K562 (cell line): ENCODE data around the gene LRRC59. TPM values are rescaled to one million over a fixed set of nuclear protein-coding genes. Genes with fewer than 3 reads are reported as not detected.

Experiments
- CLOCK ChIP-seq: fragments of 250-450 bp; sonication (Bioruptor Pico); IDR thresholded peaks from 2 replicates; pipeline ENCODE4 v1.4.0; 2020; ENCODE audit warnings: mild to moderate bottlenecking, moderate library complexity, borderline replicate concordance
- CREB1 ChIP-seq, 2 experiments: sonication (generic) in 1 of 2; formaldehyde crosslinking in 1 of 2; IDR thresholded peaks; 2 replicates each; pipeline versions ENCODE4 v1.6.1 to v1.8.0; 2012 to 2022; ENCODE audit warnings: inconsistent platforms in 1 of 2, mild to moderate bottlenecking in 1 of 2, missing genetic modification reagents in 1 of 2, moderate library complexity in 1 of 2
- CUX1 ChIP-seq: fragments of 200-800 bp; sonication (Bioruptor generic); IDR thresholded peaks from 2 replicates; pipeline ENCODE4 v1.6.1; 2016; ENCODE audit warnings: missing genetic modification characterization, missing compliant biosample characterization
- EP400 ChIP-seq: fragments of 450-650 bp; IDR thresholded peaks from 2 replicates; pipeline ENCODE4 v1.6.1; 2017; ENCODE audit warnings: antibody characterized with exemption, mild to moderate bottlenecking, moderate library complexity
- EZH2 ChIP-seq: IDR thresholded peaks from 2 replicates; pipeline ENCODE4 v1.6.1; 2012; ENCODE audit warnings: low read depth, mild to moderate bottlenecking, inconsistent platforms, low read length, borderline replicate concordance
- LEF1 ChIP-seq: fragments of 450-650 bp; IDR thresholded peaks from 2 replicates; pipeline ENCODE4 v1.6.1; 2016; ENCODE audit warnings: mild to moderate bottlenecking
- SMAD1 ChIP-seq: fragments of 150-350 bp; IDR thresholded peaks from 2 replicates; pipeline ENCODE4 v1.6.1; 2014; ENCODE audit warnings: low read length, low read depth; ENCODE audit not compliant: partially characterized antibody
- SMAD3 ChIP-seq: fragments of 450-650 bp; formaldehyde crosslinking; conservative IDR thresholded peaks from 2 replicates; pipeline ENCODE4 v1.4.0; 2020; ENCODE audit warnings: mild to moderate bottlenecking
- SRSF3 ChIP-seq: fragments of 200-400 bp; formaldehyde crosslinking; IDR thresholded peaks from 2 replicates; pipeline ENCODE4 v1.6.1; 2016; ENCODE audit warnings: mild to moderate bottlenecking, low read length, moderate library complexity; ENCODE audit not compliant: insufficient read depth
- USF2 ChIP-seq: sonication (generic); formaldehyde crosslinking; IDR thresholded peaks from 2 replicates; pipeline ENCODE4 v1.5.0; 2020; ENCODE audit warnings: missing genetic modification reagents
- ZBTB2 ChIP-seq: fragments of 450-650 bp; IDR thresholded peaks from 2 replicates; pipeline ENCODE4 v1.6.1; 2016; ENCODE audit warnings: antibody characterized with exemption
- ZBTB26 ChIP-seq: fragments of 450-650 bp; formaldehyde crosslinking; IDR thresholded peaks from 2 replicates; pipeline ENCODE4 v1.4.0; 2022; ENCODE audit warnings: missing genetic modification characterization
- ZFP30 ChIP-seq: fragments of 250-450 bp; sonication (Bioruptor Pico); IDR thresholded peaks from 2 replicates; pipeline ENCODE4 v1.8.0; 2022; ENCODE audit warnings: moderate library complexity, mild to moderate bottlenecking, inconsistent platforms, borderline replicate concordance
- ZNF174 ChIP-seq: fragments of 250-450 bp; sonication (Bioruptor Pico); IDR thresholded peaks from 2 replicates; pipeline ENCODE4 v1.4.0; 2020; ENCODE audit warnings: mild to moderate bottlenecking
- ZNF431 ChIP-seq: sonication (generic); formaldehyde crosslinking; IDR thresholded peaks from 2 replicates; pipeline ENCODE4 v1.8.0; 2022; ENCODE audit warnings: mild to moderate bottlenecking, missing genetic modification reagents
- ZSCAN29 ChIP-seq: fragments of 450-650 bp; IDR thresholded peaks from 2 replicates; pipeline ENCODE4 v1.6.1; 2017
- polyA plus RNA-seq, 8 experiments: library from polyadenylated mRNA; depleted of rRNA in 4 of 8; stranded (reverse) in 5 of 8; unstranded in 3 of 8; fragments of >200 nt; fragmentation: Nextera tagmentation in 2 of 8; fragmentation: Illumina TruSeq in 1 of 8; extraction: Ambion mirVana in 2 of 8; extraction: Trizol in 1 of 8; gene quantifications; 2 replicates each; pipeline versions ENCODE4 v1.2.1 to v1.2.3, GENCODE V29; 2011 to 2014; ENCODE audit warnings: inconsistent platforms in 1 of 8, missing spikeins in 1 of 8
- total RNA-seq, 7 experiments: library from RNA; depleted of rRNA in 6 of 7; stranded (reverse); fragments of >200 nt in 6 of 7; fragmentation: Illumina TruSeq in 2 of 7; extraction: Trizol in 2 of 7; gene quantifications; 2 replicates each; pipeline versions ENCODE4 v1.2.1 to v1.2.3, GENCODE V29; 2011 to 2021; ENCODE audit warnings: low replicate concordance in 1 of 7

Gene LRRC59
- total and polyA plus RNA-seq, 9 of the 15 experiments (the other 6 are each of a cell fraction or from before 2014, with no cell fraction given): 27.8 to 244 (median 154) TPM

GRCh38 chr17:50425682-50426471 lies 28.6 kb upstream of the LRRC59 start, which contains the start of gene ACSF2 (continued):
- TF ChIP-seq CLOCK: no peak
- no peak for TF ChIP-seq EP400
- no peak for TF ChIP-seq ZBTB26 (CRISPR knock-in tag)
- TF ChIP-seq ZBTB2: no peak
- TF ChIP-seq CREB1 (IDR thresholded peaks at IDR 0.05): no peak; the same call in 1 of the 2 replicates
- 0 out of 2 replicates have a peak, but pooled peaks have one; percentile 0 for TF ChIP-seq CREB1 (CRISPR knock-in tag; IDR thresholded peaks at IDR 0.05)
- TF ChIP-seq SMAD3: no peak
- no peak for TF ChIP-seq CUX1 (CRISPR knock-in tag)
- TF ChIP-seq ZNF431 (CRISPR knock-in tag): no peak
- peak; percentile 35 for TF ChIP-seq SMAD1
- TF ChIP-seq LEF1: no peak
- no peak for TF ChIP-seq ZNF174 (CRISPR knock-in tag)
- no peak for TF ChIP-seq ZSCAN29
- peak; percentile 78 for TF ChIP-seq USF2 (CRISPR knock-in tag)
- TF ChIP-seq SRSF3: no peak
- TF ChIP-seq ZFP30 (CRISPR knock-in tag): no peak
- no peak for TF ChIP-seq EZH2
